GM19468 (cell line): ENCODE measurements around the gene DPF1.
"Not testable (repeated sequence)": the region's sequence is repeated elsewhere in the genome, so short reads cannot be mapped to it uniquely, and the experiment has no call there.

Experiments
- ATAC-seq: cut with Tn5 transposase; IDR thresholded peaks from one replicate; pipeline ENCODE4 v1.9.1; 2021; ENCODE audit warnings: mild to moderate bottlenecking, moderate library complexity, moderate number of reproducible peaks; ENCODE audit not compliant: unreplicated experiment; ENCODE audit errors: extremely low read depth

DPF1 gene

GRCh38 chr19:38224014-38224862 lies at the start of gene DPF1:
Gene DPF1 (minus strand): TSS chr19:38224222. CDS start chr19:38224142, 80 bp downstream.
- ATAC-seq, result no peak

GRCh38 chr19:38273499-38273898 lies 49.5 kb upstream of the DPF1 start:
- no peak for ATAC-seq

- no peak for ATAC-seq
These were observed 46.7 kb upstream of the DPF1 start for GRCh38 chr19:38270587-38271167.

- ATAC-seq, result no peak
These were observed 44.5 kb upstream of the DPF1 start for GRCh38 chr19:38268539-38268938.

GRCh38 chr19:38267761-38268483 lies 43.9 kb upstream of the DPF1 start:
- no peak for ATAC-seq

- ATAC-seq, result no peak
These were observed 43.1 kb upstream of the DPF1 start for GRCh38 chr19:38266981-38267597.

GRCh38 chr19:38265921-38266429 lies 42.0 kb upstream of the DPF1 start:
- no peak for ATAC-seq

GRCh38 chr19:38265213-38265861 lies 41.3 kb upstream of the DPF1 start:
- ATAC-seq, result no peak

GRCh38 chr19:38264486-38265212 lies 40.6 kb upstream of the DPF1 start, which contains the start of gene SPINT2:
Gene SPINT2 (plus strand): TSS chr19:38264573. CDS start chr19:38264893, 320 bp downstream.
- no peak for ATAC-seq

GRCh38 chr19:38263689-38264485 lies 39.9 kb upstream of the DPF1 start:
- no peak for ATAC-seq

- no peak for ATAC-seq
These were observed 38.7 kb upstream of the DPF1 start for GRCh38 chr19:38262585-38263268.

- not testable (repeated sequence) for ATAC-seq
These were observed 37.9 kb upstream of the DPF1 start for GRCh38 chr19:38261942-38262341.

- no peak for ATAC-seq
These were observed 31.5 kb upstream of the DPF1 start for GRCh38 chr19:38255383-38256014.

- no peak for ATAC-seq
These were observed 29.8 kb upstream of the DPF1 start for GRCh38 chr19:38253788-38254187.

GRCh38 chr19:38252941-38253691 lies 29.1 kb upstream of the DPF1 start:
- no peak for ATAC-seq

- ATAC-seq, result no peak
These were observed 28.4 kb upstream of the DPF1 start for GRCh38 chr19:38252385-38252784.
